ENCODE measurements around the gene HIVEP1. TPM values are rescaled to one million over a fixed set of nuclear protein-coding genes. Genes with fewer than 3 reads are reported as not detected.

Gene HIVEP1
- total RNA-seq, 1 experiment from 2014 or later, result 24.3 TPM

DNA sequence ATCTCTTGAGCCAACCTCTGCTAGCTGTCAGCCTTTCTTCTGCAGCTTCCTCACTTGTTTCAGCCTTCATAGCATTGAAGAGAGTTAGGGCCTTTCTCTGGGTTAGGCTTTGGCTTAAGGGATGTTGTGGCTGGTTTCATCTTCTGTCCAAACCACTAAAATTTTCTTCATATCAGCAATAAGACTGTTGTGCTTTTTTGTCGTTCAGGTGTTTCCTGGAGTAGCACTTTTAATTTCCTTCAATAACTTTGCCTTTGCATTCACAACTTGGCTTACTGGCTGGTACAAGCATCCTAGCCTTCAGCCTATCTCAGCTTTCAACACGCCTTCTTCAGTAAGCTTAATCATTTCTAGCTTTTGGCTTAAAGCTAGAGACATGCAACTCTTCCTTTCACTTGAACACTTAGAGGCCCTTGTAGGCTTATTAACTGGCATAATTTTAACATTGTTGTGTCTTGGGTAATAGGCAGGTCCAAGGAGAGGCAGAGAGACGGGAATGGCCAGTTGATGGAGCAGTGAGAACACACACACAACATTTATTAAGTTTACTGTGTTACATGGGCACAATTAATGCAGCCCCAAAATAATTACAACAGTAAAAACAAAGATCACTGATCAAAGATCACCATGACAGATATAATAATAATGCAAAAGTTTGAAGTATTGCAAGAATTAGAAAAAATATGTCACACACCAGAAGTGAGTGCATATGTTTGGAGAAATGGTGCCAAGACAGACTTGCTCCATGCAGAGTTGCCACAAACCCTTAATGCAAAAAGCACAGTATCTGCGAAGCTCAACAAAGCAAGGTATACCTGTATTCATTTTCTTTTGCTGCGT lies 98.6 kb downstream of the HIVEP1 start:
- TF ChIP-seq, protein P1, sequence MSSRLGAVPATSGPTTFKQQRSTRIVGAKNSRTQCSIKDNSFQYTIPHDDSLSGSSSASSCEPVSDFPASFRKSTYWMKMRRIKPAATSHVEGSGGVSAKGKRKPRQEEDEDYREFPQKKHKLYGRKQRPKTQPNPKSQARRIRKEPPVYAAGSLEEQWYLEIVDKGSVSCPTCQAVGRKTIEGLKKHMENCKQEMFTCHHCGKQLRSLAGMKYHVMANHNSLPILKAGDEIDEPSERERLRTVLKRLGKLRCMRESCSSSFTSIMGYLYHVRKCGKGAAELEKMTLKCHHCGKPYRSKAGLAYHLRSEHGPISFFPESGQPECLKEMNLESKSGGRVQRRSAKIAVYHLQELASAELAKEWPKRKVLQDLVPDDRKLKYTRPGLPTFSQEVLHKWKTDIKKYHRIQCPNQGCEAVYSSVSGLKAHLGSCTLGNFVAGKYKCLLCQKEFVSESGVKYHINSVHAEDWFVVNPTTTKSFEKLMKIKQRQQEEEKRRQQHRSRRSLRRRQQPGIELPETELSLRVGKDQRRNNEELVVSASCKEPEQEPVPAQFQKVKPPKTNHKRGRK (CRISPR knock-in tag; IDR thresholded peaks at IDR 0.05; ENCODE audit: borderline replicate concordance), result no peak
- TF ChIP-seq, protein P2, sequence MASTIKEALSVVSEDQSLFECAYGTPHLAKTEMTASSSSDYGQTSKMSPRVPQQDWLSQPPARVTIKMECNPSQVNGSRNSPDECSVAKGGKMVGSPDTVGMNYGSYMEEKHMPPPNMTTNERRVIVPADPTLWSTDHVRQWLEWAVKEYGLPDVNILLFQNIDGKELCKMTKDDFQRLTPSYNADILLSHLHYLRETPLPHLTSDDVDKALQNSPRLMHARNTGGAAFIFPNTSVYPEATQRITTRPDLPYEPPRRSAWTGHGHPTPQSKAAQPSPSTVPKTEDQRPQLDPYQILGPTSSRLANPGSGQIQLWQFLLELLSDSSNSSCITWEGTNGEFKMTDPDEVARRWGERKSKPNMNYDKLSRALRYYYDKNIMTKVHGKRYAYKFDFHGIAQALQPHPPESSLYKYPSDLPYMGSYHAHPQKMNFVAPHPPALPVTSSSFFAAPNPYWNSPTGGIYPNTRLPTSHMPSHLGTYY (CRISPR knock-in tag; IDR thresholded peaks at IDR 0.05), result no peak
- TF ChIP-seq NFE2L1 (CRISPR knock-in tag; IDR thresholded peaks at IDR 0.05) (no peak), RELA (CRISPR knock-in tag; IDR thresholded peaks at IDR 0.05; ENCODE audit: borderline replicate concordance) (no peak), ATF1 (CRISPR knock-in tag; IDR thresholded peaks at IDR 0.05) (no peak), CBFB (CRISPR knock-in tag; IDR thresholded peaks at IDR 0.05; ENCODE audit: low read depth) (no peak), NR1H2 (CRISPR knock-in tag; IDR thresholded peaks at IDR 0.05) (no peak), HMGA2 (CRISPR knock-in tag; IDR thresholded peaks at IDR 0.05) (no peak), TEAD4 (CRISPR knock-in tag; IDR thresholded peaks at IDR 0.05) (no peak), GTF2I (CRISPR knock-in tag; conservative IDR thresholded peaks at IDR 0.05) (no peak), GABPB1 (CRISPR knock-in tag; IDR thresholded peaks at IDR 0.05) (no peak), FOXK1 (CRISPR knock-in tag; IDR thresholded peaks at IDR 0.05) (no peak), GRHL2 (CRISPR knock-in tag; IDR thresholded peaks at IDR 0.05; ENCODE audit: insufficient replicate concordance, severe bottlenecking) (no peak), ESRRA (CRISPR knock-in tag; IDR thresholded peaks at IDR 0.05; ENCODE audit: borderline replicate concordance) (no peak), CREB1 (CRISPR knock-in tag; IDR thresholded peaks at IDR 0.05) (no peak)
- TF ChIP-seq, protein P3, sequence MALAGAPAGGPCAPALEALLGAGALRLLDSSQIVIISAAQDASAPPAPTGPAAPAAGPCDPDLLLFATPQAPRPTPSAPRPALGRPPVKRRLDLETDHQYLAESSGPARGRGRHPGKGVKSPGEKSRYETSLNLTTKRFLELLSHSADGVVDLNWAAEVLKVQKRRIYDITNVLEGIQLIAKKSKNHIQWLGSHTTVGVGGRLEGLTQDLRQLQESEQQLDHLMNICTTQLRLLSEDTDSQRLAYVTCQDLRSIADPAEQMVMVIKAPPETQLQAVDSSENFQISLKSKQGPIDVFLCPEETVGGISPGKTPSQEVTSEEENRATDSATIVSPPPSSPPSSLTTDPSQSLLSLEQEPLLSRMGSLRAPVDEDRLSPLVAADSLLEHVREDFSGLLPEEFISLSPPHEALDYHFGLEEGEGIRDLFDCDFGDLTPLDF (CRISPR knock-in tag; IDR thresholded peaks at IDR 0.05), result no peak
- no peak for DNase-seq (ENCODE audit: low spot score)
- peaks cover 8% of the 10 kb centered on the region for H3K9me3 Mint-ChIP-seq
- no peaks in the 10 kb centered on the region for H3K27me3 Mint-ChIP-seq (ENCODE audit: low read depth)
- H3K36me3 Mint-ChIP-seq, result peaks cover 28% of the 10 kb centered on the region
- H3K27ac Mint-ChIP-seq, result peak overlapping the region; percentile 67
- no peak overlapping the region for H3K4me3 Mint-ChIP-seq
- CTCF ChIA-PET, result interaction anchor here (0.9 kb wide), 1 partner anchor 100 kb away, joined by 4 read pairs; no protein-coding TSS in a partner anchor
- H3K4me1 Mint-ChIP-seq, result peaks cover 43% of the 10 kb centered on the region
- no peak for ATAC-seq
- POLR2A ChIA-PET, result no interaction called here

GRCh38 chr6:12111363-12111670 lies 99.2 kb downstream of the HIVEP1 start:
- Mint-ChIP-seq H3K4me3 (no peak overlapping the region), H3K36me3 (peaks cover 28% of the 10 kb centered on the region), H3K4me1 (peaks cover 43% of the 10 kb centered on the region), H3K27me3 (ENCODE audit: low read depth) (no peaks in the 10 kb centered on the region), H3K9me3 (peaks cover 8% of the 10 kb centered on the region), H3K27ac (no peak overlapping the region; the same call in 1 of the 2 replicates)
- ChIA-PET CTCF (interaction anchor here (0.9 kb wide), 1 partner anchor 101 kb away, joined by 4 read pairs; no protein-coding TSS in a partner anchor), POLR2A (no interaction called here)
- DNase-seq (ENCODE audit: low spot score), result no peak
- TF ChIP-seq, protein P4, sequence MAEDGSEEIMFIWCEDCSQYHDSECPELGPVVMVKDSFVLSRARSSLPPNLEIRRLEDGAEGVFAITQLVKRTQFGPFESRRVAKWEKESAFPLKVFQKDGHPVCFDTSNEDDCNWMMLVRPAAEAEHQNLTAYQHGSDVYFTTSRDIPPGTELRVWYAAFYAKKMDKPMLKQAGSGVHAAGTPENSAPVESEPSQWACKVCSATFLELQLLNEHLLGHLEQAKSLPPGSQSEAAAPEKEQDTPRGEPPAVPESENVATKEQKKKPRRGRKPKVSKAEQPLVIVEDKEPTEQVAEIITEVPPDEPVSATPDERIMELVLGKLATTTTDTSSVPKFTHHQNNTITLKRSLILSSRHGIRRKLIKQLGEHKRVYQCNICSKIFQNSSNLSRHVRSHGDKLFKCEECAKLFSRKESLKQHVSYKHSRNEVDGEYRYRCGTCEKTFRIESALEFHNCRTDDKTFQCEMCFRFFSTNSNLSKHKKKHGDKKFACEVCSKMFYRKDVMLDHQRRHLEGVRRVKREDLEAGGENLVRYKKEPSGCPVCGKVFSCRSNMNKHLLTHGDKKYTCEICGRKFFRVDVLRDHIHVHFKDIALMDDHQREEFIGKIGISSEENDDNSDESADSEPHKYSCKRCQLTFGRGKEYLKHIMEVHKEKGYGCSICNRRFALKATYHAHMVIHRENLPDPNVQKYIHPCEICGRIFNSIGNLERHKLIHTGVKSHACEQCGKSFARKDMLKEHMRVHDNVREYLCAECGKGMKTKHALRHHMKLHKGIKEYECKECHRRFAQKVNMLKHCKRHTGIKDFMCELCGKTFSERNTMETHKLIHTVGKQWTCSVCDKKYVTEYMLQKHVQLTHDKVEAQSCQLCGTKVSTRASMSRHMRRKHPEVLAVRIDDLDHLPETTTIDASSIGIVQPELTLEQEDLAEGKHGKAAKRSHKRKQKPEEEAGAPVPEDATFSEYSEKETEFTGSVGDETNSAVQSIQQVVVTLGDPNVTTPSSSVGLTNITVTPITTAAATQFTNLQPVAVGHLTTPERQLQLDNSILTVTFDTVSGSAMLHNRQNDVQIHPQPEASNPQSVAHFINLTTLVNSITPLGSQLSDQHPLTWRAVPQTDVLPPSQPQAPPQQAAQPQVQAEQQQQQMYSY (CRISPR knock-in tag; IDR thresholded peaks at IDR 0.05), result 0 out of 2 replicates have a peak, but pooled peaks have one; percentile 39
- TF ChIP-seq NR1H2 (CRISPR knock-in tag; IDR thresholded peaks at IDR 0.05), result no peak
- ATAC-seq, result no peak

Measured in WTC11 (cell line).